PFSK-1 (cell line): ENCODE data around the gene SLC6A13.

Source experiments
- POLR2AphosphoS5 ChIP-seq: IDR thresholded peaks from 2 replicates; pipeline ENCODE4 v1.6.1; 2012; ENCODE audit warnings: low read depth, mild to moderate bottlenecking, control low read depth, low read length, moderate library complexity
- SIN3A ChIP-seq: IDR thresholded peaks from 2 replicates; pipeline ENCODE4 v1.6.1; 2012; ENCODE audit warnings: mild to moderate bottlenecking, low read length, moderate library complexity, borderline replicate concordance; ENCODE audit not compliant: insufficient read depth
- TAF1 ChIP-seq: IDR thresholded peaks from 2 replicates; pipeline ENCODE4 v1.6.1; 2012; ENCODE audit warnings: low read length, control low read depth, borderline replicate concordance; ENCODE audit not compliant: insufficient read depth

DNA sequence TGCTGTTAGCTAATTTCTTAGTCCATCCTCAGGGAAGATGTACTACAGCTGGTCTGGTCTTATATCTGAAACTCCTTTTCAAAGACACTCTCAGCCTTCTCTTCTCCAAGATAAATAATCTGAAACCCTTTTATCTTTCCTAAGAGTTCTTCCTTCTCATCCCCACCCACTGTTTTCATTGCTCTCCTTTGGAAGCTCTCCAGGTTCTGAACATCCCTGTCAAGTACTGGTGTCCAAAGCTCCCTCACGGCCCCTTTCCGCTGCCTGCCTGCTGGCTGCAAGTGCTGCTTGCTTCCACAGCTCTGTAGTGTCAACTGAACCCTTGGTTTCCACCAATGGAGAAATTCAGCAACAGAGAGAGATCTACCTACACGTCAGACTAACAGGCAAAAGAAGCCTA, 6.6 kb upstream of the SLC6A13 start:
- no peak for TF ChIP-seq TAF1
- TF ChIP-seq POLR2AphosphoS5 = no peak
- TF ChIP-seq SIN3A = no peak
